Skin epidermis (tissue), 12 donors: ENCODE measurements around the gene ZMYND19.

Source experiments
- H3K27ac ChIP-seq, 21 experiments: fragments of 200-600 bp; sonication (generic) in 11 of 21; one replicate each; pipeline ENCODE4 v1.5.0; 2020; ENCODE audit warnings: mild to moderate bottlenecking in 3 of 21, inconsistent platforms in 2 of 21, moderate library complexity in 2 of 21
- H3K4me3 ChIP-seq, 7 experiments: fragments of 200-600 bp; sonication (generic) in 2 of 7; one replicate each; pipeline ENCODE4 v1.5.0; 2020; ENCODE audit warnings: inconsistent platforms in 2 of 7, mild to moderate bottlenecking in 2 of 7, moderate library complexity in 1 of 7

Gene ZMYND19

DNA sequence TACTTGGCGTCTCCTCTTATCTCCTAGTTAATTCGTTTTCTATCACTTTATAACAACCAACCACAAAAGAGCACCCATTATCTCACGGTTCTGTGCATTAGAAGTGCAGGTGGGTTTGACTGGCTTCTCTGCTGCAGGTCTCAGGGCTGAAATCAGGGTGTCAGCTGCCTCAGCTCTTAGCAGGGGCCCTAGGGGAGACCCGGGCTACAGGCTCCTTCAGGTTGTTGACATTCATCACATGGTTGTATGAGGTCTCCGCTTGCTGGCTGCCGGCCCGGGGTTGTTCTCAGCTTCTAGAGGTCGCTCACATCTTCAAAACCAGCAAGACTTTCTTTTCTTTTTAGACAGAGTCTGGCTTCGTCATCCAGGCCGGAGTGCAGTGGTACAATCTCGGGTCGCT lies 2.9 kb upstream of the ZMYND19 start:
- Histone ChIP-seq H3K27ac (no peak overlapping the region), H3K4me3 (no peak overlapping the region)

DNA sequence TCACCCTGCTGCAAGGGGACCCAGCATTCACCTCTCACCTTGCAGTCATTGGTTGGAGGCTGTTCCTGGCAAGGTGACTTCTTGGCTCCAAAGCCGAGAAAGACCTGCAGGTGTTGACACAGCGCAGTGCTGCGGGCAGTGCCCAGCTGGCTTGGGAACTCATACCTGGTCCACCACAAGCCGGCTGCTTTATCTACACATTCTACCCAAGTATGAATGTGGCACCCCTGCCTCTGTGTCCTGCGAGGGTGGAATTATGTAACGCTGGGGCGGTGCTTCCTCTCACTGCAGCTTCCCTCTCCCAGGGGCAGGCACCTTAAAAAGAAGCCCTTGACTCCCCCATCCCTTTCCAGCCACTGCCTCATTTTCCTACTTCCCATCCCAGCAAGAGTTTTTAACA lies 2.5 kb upstream of the ZMYND19 start:
- Histone ChIP-seq H3K4me3 (no peak overlapping the region), H3K27ac (no peak overlapping the region)

DNA sequence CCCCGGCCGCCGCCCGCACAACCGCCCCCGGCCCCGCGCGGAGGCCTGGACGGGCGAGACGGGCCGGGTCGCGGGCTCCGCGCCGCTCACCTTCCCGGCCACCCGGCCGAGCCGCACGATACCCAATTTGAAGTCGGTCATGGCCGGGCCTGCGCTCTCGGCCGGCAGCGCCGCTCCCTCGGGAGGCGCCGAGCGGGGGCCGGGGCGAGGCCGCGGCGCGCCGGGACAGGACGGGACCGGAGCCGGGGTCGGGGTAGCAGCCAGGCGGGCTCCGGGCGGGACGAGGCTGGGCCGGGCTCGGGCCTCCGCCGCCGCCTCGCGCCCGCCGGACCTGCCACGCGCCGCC lies 216 bp downstream of the ZMYND19 start:
- Histone ChIP-seq H3K27ac (peak overlapping the region in 11 of 21 experiments; percentile 22 to 82 (median 66)), H3K4me3 (peak overlapping the region; percentile 44 to 90 (median 75))

DNA sequence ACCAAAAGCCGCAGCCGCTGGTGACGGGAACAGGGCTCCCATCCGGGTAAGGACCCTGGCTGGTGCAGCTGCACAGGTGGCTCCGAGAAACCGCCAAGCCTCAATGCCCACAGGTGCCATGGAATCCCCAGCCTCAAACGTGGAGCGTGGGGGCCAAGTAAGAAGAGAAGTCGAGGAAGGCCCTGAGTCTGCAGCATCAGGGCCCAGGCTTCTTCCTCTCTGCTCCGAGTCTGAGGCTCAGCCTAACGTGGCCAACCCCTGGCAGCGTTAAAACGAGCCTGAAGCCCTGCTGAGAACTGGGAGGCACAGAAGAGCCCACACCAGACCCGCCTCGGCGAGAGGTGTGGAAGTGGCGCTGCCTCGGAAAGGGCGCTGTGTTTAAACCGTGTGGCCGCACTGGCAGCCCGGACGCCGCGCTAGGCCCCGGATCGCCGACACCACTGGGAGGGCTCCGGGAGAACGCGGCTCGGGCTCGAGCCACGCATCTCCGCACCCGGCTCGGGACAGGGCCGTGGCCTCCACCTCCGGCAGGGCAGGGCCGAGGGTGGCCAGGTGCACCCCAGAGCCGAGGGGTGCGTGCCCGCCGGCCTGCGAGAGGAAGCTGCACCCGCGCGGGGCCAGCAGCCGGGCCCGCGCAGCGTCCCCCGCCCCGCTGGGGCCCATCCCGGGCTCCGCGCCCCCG lies 730 bp downstream of the ZMYND19 start:
- peak overlapping the region; percentile 44 to 90 (median 75) for H3K4me3 ChIP-seq
- H3K27ac ChIP-seq, result peak overlapping the region in 18 of 21 experiments; percentile 14 to 82 (median 68)

- H3K4me3 ChIP-seq, result peak overlapping the region in 4 of 7 experiments; percentile 49 to 90 (median 81)
- peak overlapping the region in 8 of 21 experiments; percentile 50 to 82 (median 69) for H3K27ac ChIP-seq
Measured at GRCh38 chr9:137588891-137589290, 1.4 kb downstream of the ZMYND19 start.

GRCh38 chr9:137588311-137588710 lies 2.0 kb downstream of the ZMYND19 start:
- Histone ChIP-seq H3K4me3 (no peak overlapping the region), H3K27ac (no peak overlapping the region)

- H3K27ac ChIP-seq, result no peak overlapping the region
- no peak overlapping the region for H3K4me3 ChIP-seq
Measured at GRCh38 chr9:137586854-137587253, 3.5 kb downstream of the ZMYND19 start.

GRCh38 chr9:137583957-137584356 lies 6.4 kb downstream of the ZMYND19 start:
- H3K4me3 ChIP-seq, result no peak overlapping the region
- no peak overlapping the region for H3K27ac ChIP-seq

DNA sequence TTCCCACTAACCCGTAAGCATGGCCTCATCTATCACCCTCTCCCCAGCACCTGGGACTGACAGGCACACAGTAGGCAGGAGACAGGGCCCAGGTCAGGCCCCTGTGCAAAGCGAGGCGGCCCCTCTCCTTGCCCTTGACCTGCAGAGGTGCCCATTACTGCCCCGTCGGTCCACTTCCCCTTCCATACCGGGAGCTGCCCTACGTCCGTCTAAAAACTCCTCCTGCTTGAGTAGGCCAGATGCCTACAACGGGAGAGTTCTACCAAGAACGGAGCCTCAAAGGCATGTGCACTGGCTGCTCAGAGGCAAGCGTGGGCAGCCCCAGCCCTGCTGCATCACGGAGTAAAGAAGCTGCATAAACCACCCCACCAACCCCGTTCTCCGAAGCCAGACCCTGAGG lies 7.0 kb downstream of the ZMYND19 start:
- no peak overlapping the region for H3K4me3 ChIP-seq

GRCh38 chr9:137582286-137582860 lies 7.9 kb downstream of the ZMYND19 start:
- Histone ChIP-seq H3K27ac (no peak overlapping the region), H3K4me3 (no peak overlapping the region)

More for the DNA sequence above, 7.0 kb downstream of the ZMYND19 start:
- H3K27ac ChIP-seq, result no peak overlapping the region

DNA sequence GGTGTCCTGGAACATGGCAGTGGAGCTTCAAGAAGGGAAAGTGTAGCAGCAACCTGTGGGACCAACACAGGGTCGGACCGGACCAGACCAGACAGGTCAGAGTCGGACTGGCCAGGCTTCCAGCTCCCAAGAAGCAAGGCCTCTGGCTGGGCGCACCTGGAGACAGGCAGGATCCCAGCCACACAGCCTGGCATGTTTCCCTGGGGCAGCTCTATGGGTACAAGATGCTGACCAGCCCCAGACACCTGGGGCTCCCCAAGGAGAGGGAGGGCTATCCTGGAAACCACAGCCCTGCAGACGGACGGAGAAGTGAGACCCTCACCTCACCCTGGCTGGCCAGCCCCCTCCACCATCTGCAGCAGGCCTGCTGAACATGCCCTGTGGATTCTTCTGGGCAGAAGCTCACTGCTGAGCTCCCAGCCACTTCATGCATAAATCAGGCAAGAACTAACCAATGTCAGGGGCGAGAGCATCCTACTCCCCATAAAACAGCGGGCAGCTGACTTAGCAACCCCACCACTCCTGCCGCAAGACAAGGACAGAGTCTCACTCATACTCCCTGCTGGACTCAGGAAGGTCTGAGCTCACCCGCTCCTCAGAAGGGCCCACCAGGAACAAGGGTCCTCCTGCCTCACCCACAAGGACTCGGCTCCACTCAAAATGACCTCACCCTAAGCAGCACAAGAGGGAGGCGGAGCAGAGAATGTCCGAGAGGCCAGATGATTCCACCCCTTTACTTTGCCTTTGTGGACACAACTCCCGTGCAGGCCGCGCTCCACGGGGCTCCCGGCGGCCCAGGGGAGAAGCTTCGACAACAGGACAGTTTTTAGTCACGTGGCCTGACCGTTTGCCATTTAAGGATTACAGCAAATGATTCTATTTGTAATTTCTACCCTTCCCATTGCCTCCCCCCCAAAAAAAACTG lies 8.7 kb downstream of the ZMYND19 start:
- Histone ChIP-seq H3K4me3 (no peak overlapping the region), H3K27ac (no peak overlapping the region)

- Histone ChIP-seq H3K4me3 (no peak overlapping the region), H3K27ac (no peak overlapping the region)
Measured at GRCh38 chr9:137580954-137581322, 9.4 kb downstream of the ZMYND19 start.

- H3K4me3 ChIP-seq, result no peak overlapping the region
- no peak overlapping the region for H3K27ac ChIP-seq
Measured at GRCh38 chr9:137580209-137580953, 9.9 kb downstream of the ZMYND19 start.

- Histone ChIP-seq H3K4me3 (peak overlapping the region; percentile 80 to 98 (median 95)), H3K27ac (peak overlapping the region in 20 of 21 experiments; percentile 66 to 92 (median 87))
Measured at GRCh38 chr9:137579259-137579604, 11.1 kb downstream of the ZMYND19 start.

DNA sequence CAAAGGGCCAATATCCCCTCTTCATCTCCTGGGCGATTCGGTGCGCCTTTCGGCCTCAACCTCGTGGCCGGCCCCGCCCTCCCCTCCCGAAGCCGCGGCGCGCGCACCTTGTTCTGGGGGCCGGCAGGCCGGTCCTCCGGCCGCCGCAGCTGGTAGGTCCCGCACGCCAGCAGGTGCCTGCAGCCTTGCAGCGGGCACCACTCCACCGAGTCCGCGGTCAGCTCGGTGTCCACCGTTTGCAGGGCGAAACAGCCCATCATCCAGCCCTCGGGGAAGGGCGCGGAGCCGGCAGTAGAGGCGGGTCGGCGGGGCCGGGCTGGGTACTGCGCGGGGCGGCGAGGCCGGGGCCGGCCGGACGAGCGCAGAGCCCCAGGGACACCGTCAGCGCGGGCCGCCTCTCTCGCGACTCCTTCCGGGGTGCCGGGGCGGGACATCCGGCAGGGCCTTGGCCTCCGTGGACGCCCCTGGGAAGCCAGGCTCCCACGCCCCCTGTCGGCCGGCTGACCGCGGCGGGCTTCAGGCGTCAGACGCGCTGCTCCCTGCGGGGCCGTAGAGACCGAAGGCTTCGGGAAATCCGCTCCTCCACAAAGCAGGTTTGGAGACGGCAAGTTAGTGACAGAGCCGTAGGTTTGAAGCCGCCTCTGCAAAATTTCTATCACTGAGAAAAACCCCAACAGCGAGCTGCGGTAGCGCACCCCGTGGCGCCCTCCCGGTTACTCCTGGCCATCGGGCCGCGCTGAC lies 11.6 kb downstream of the ZMYND19 start, which contains the start of gene DPH7:
TSS of gene DPH7 (minus strand) at position 408 of the 741 bp plus-strand sequence. CDS start at position 260, 148 bp downstream.
- peak within 1 kb of the TSS; percentile 80 to 98 (median 95) for H3K4me3 ChIP-seq

DNA sequence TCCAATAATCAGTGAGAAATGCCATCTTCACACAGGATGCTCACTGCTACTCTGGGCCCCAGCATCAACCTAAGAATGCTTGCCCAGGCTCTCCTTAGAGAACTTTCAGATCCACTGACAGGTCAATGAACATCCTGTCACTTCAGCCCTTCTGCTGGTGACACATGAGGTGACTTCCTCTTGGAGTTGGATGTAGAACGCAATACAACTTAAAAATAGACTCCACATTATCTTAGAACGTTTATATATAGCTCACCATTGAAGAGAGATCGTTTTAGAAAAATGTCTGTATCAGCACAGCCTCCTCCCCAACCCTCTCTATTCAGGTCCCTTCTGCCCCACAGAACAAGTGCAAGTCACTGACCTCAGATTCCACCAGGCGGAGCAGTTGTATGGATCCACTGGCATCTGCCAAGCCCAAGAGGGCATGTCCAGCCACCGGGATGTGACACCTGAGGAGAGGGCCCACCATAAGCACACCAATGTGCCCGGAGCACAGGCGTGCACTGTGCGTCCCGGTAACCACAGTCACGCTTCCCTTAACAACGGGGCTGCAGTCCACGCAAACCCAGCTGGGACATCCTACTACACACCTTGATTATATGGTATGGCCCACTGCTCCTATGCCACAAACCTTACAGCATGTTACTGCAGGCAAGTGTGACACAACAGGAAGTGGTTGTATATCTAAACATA lies 14.4 kb downstream of the ZMYND19 start:
- Histone ChIP-seq H3K27ac (no peak overlapping the region), H3K4me3 (no peak overlapping the region)

More for the DNA sequence above, 11.6 kb downstream of the ZMYND19 start, which contains the start of gene DPH7:
- H3K27ac ChIP-seq, result peak within 1 kb of the TSS; percentile 66 to 92 (median 87)

GRCh38 chr9:137575364-137575715 lies 15.0 kb downstream of the ZMYND19 start:
- Histone ChIP-seq H3K4me3 (no peak overlapping the region), H3K27ac (no peak overlapping the region)

DNA sequence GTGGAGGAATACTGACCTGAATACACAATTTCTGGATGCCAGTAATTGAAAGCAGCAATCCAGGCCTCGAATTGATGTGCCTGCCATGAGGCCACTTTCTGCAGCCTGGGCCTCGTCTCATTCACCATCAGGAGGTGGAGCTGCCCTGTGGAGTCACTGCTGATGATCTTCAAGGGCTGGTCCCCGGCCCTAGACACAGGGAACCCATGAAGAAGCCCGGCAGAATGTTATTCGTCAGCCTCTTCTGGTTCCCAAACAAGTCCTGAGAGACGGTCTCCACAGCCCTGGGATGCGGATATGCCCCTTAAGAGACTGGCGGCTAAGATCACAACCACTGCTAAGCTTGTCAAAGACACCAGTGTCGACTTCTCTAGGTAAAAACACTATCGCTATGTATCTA lies 16.1 kb downstream of the ZMYND19 start:
- Histone ChIP-seq H3K4me3 (no peak overlapping the region), H3K27ac (no peak overlapping the region)

GRCh38 chr9:137570566-137570965 lies 19.7 kb downstream of the ZMYND19 start:
- Histone ChIP-seq H3K27ac (no peak overlapping the region), H3K4me3 (no peak overlapping the region)
